ENCODE results near the gene ZNHIT2.

ZNHIT2 gene

GRCh38 chr11:65110354-65110861 lies 7.1 kb downstream of the ZNHIT2 start:
- no peaks in the 10 kb centered on the region for H3K27me3 ChIP-seq (ENCODE audit: control insufficient read depth in 1 of 2, insufficient read depth in 2 of 2, low read length in 2 of 2)
- H3K27ac ChIP-seq (ENCODE audit: low read length), result peak overlapping the region; percentile 49
- peak overlapping the region; percentile 33 to 36 for H3K9ac ChIP-seq (ENCODE audit: low read length in 2 of 2)
- peak overlapping the region in 1 of 2 donors; percentile 22 for H3K4me3 ChIP-seq (ENCODE audit: low read length in 2 of 2)
- H3K9me3 ChIP-seq (ENCODE audit: control insufficient read depth in 2 of 2, low read length in 2 of 2), result no peaks in the 10 kb centered on the region
- peaks cover 34% of the 10 kb centered on the region for H3K4me1 ChIP-seq (ENCODE audit: control insufficient read depth, insufficient read depth, low read length)
- H3K36me3 ChIP-seq (ENCODE audit: control insufficient read depth in 2 of 2, insufficient read depth in 2 of 2, low read length in 2 of 2), result peaks cover 7 to 20% of the 10 kb centered on the region in 2 donors

- no peaks in the 10 kb centered on the region for H3K27me3 ChIP-seq (ENCODE audit: control insufficient read depth in 1 of 2, insufficient read depth in 2 of 2, low read length in 2 of 2)
- H3K4me1 ChIP-seq (ENCODE audit: control insufficient read depth, insufficient read depth, low read length), result peaks cover 34% of the 10 kb centered on the region
- H3K36me3 ChIP-seq (ENCODE audit: control insufficient read depth in 2 of 2, insufficient read depth in 2 of 2, low read length in 2 of 2), result peaks cover 7 to 18% of the 10 kb centered on the region in 2 donors
- H3K9me3 ChIP-seq (ENCODE audit: control insufficient read depth in 2 of 2, low read length in 2 of 2), result no peaks in the 10 kb centered on the region
- H3K4me3 ChIP-seq (ENCODE audit: low read length in 2 of 2), result no peak overlapping the region
- no peak overlapping the region for H3K27ac ChIP-seq (ENCODE audit: low read length)
- H3K9ac ChIP-seq (ENCODE audit: low read length in 2 of 2), result no peak overlapping the region
Measured at GRCh38 chr11:65109231-65110198, 8.0 kb downstream of the ZNHIT2 start.

GRCh38 chr11:65108469-65109123 lies 8.9 kb downstream of the ZNHIT2 start:
- Histone ChIP-seq H3K27ac (ENCODE audit: low read length) (no peak overlapping the region), H3K36me3 (ENCODE audit: control insufficient read depth in 2 of 2, insufficient read depth in 2 of 2, low read length in 2 of 2) (peaks cover 7 to 17% of the 10 kb centered on the region in 2 donors), H3K27me3 (ENCODE audit: control insufficient read depth in 1 of 2, insufficient read depth in 2 of 2, low read length in 2 of 2) (no peaks in the 10 kb centered on the region), H3K9me3 (ENCODE audit: control insufficient read depth in 2 of 2, low read length in 2 of 2) (no peaks in the 10 kb centered on the region), H3K4me1 (ENCODE audit: control insufficient read depth, insufficient read depth, low read length) (peaks cover 33% of the 10 kb centered on the region), H3K4me3 (ENCODE audit: low read length in 2 of 2) (no peak overlapping the region), H3K9ac (ENCODE audit: low read length in 2 of 2) (no peak overlapping the region)

GRCh38 chr11:65107751-65108468 lies 9.6 kb downstream of the ZNHIT2 start:
- H3K9me3 ChIP-seq (ENCODE audit: control insufficient read depth in 2 of 2, low read length in 2 of 2), result no peaks in the 10 kb centered on the region
- peaks cover 26% of the 10 kb centered on the region for H3K4me1 ChIP-seq (ENCODE audit: control insufficient read depth, insufficient read depth, low read length)
- H3K27me3 ChIP-seq (ENCODE audit: control insufficient read depth in 1 of 2, insufficient read depth in 2 of 2, low read length in 2 of 2), result no peaks in the 10 kb centered on the region
- no peak overlapping the region for H3K9ac ChIP-seq (ENCODE audit: low read length in 2 of 2)
- no peak overlapping the region for H3K27ac ChIP-seq (ENCODE audit: low read length)
- H3K36me3 ChIP-seq (ENCODE audit: control insufficient read depth in 2 of 2, insufficient read depth in 2 of 2, low read length in 2 of 2), result peaks cover 7 to 17% of the 10 kb centered on the region in 2 donors
- no peak overlapping the region for H3K4me3 ChIP-seq (ENCODE audit: low read length in 2 of 2)

GRCh38 chr11:65107078-65107477 lies 10.4 kb downstream of the ZNHIT2 start:
- Histone ChIP-seq H3K27ac (ENCODE audit: low read length) (no peak overlapping the region), H3K9ac (ENCODE audit: low read length in 2 of 2) (no peak overlapping the region), H3K4me1 (ENCODE audit: control insufficient read depth, insufficient read depth, low read length) (peaks cover 21% of the 10 kb centered on the region), H3K36me3 (ENCODE audit: control insufficient read depth in 2 of 2, insufficient read depth in 2 of 2, low read length in 2 of 2) (peaks cover 11 to 20% of the 10 kb centered on the region in 2 donors), H3K27me3 (ENCODE audit: control insufficient read depth in 1 of 2, insufficient read depth in 2 of 2, low read length in 2 of 2) (no peaks in the 10 kb centered on the region), H3K4me3 (ENCODE audit: low read length in 2 of 2) (no peak overlapping the region), H3K9me3 (ENCODE audit: control insufficient read depth in 2 of 2, low read length in 2 of 2) (no peaks in the 10 kb centered on the region)

- H3K4me1 ChIP-seq (ENCODE audit: control insufficient read depth, insufficient read depth, low read length), result peaks cover 3% of the 10 kb centered on the region
- H3K36me3 ChIP-seq (ENCODE audit: control insufficient read depth in 2 of 2, insufficient read depth in 2 of 2, low read length in 2 of 2), result peaks cover 11 to 20% of the 10 kb centered on the region in 2 donors
- no peaks in the 10 kb centered on the region for H3K9me3 ChIP-seq (ENCODE audit: control insufficient read depth in 2 of 2, low read length in 2 of 2)
- no peak overlapping the region for H3K9ac ChIP-seq (ENCODE audit: low read length in 2 of 2)
- no peak overlapping the region for H3K27ac ChIP-seq (ENCODE audit: low read length)
- H3K27me3 ChIP-seq (ENCODE audit: control insufficient read depth in 1 of 2, insufficient read depth in 2 of 2, low read length in 2 of 2), result no peaks in the 10 kb centered on the region
- no peak overlapping the region for H3K4me3 ChIP-seq (ENCODE audit: low read length in 2 of 2)
Measured at GRCh38 chr11:65104628-65105027, 12.9 kb downstream of the ZNHIT2 start.

GRCh38 chr11:65103476-65103875 lies 14.0 kb downstream of the ZNHIT2 start:
- Histone ChIP-seq H3K27me3 (ENCODE audit: control insufficient read depth in 1 of 2, insufficient read depth in 2 of 2, low read length in 2 of 2) (no peaks in the 10 kb centered on the region), H3K9ac (ENCODE audit: low read length in 2 of 2) (no peak overlapping the region), H3K9me3 (ENCODE audit: control insufficient read depth in 2 of 2, low read length in 2 of 2) (no peaks in the 10 kb centered on the region), H3K36me3 (ENCODE audit: control insufficient read depth in 2 of 2, insufficient read depth in 2 of 2, low read length in 2 of 2) (peaks cover 5 to 12% of the 10 kb centered on the region in 2 donors), H3K4me1 (ENCODE audit: control insufficient read depth, insufficient read depth, low read length) (peaks cover 3% of the 10 kb centered on the region), H3K4me3 (ENCODE audit: low read length in 2 of 2) (no peak overlapping the region), H3K27ac (ENCODE audit: low read length) (no peak overlapping the region)

GRCh38 chr11:65102142-65103095 lies 15.1 kb downstream of the ZNHIT2 start:
- no peak overlapping the region for H3K9ac ChIP-seq (ENCODE audit: low read length in 2 of 2)
- H3K4me1 ChIP-seq (ENCODE audit: control insufficient read depth, insufficient read depth, low read length), result peaks cover 3% of the 10 kb centered on the region
- no peaks in the 10 kb centered on the region for H3K9me3 ChIP-seq (ENCODE audit: control insufficient read depth in 2 of 2, low read length in 2 of 2)
- H3K4me3 ChIP-seq (ENCODE audit: low read length in 2 of 2), result no peak overlapping the region
- H3K36me3 ChIP-seq (ENCODE audit: control insufficient read depth in 2 of 2, insufficient read depth in 2 of 2, low read length in 2 of 2), result peaks cover 5 to 9% of the 10 kb centered on the region in 2 donors
- no peak overlapping the region for H3K27ac ChIP-seq (ENCODE audit: low read length)
- H3K27me3 ChIP-seq (ENCODE audit: control insufficient read depth in 1 of 2, insufficient read depth in 2 of 2, low read length in 2 of 2), result no peaks in the 10 kb centered on the region

GRCh38 chr11:65100674-65101350 lies 16.7 kb downstream of the ZNHIT2 start:
- Histone ChIP-seq H3K4me3 (ENCODE audit: low read length in 2 of 2) (no peak overlapping the region), H3K27me3 (ENCODE audit: control insufficient read depth in 1 of 2, insufficient read depth in 2 of 2, low read length in 2 of 2) (no peaks in the 10 kb centered on the region), H3K27ac (ENCODE audit: low read length) (no peak overlapping the region), H3K36me3 (ENCODE audit: control insufficient read depth in 2 of 2, insufficient read depth in 2 of 2, low read length in 2 of 2) (peaks cover 5 to 9% of the 10 kb centered on the region in 2 donors), H3K9me3 (ENCODE audit: control insufficient read depth in 2 of 2, low read length in 2 of 2) (no peaks in the 10 kb centered on the region), H3K9ac (ENCODE audit: low read length in 2 of 2) (no peak overlapping the region), H3K4me1 (ENCODE audit: control insufficient read depth, insufficient read depth, low read length) (peaks cover 9% of the 10 kb centered on the region)
